PFSK-1 (cell line): ENCODE measurements around the gene STIP1.

Experiments
- FOXP2 ChIP-seq: optimal IDR thresholded peaks from 2 replicates; pipeline ENCODE3; 2011; ENCODE audit warnings: borderline replicate concordance, control low read depth, inconsistent platforms; ENCODE audit not compliant: insufficient read depth; ENCODE audit errors: extremely low read length, extremely low read depth
- POLR2AphosphoS5 ChIP-seq: IDR thresholded peaks from 2 replicates; pipeline ENCODE4 v1.6.1; 2012; ENCODE audit warnings: low read depth, mild to moderate bottlenecking, control low read depth, low read length, moderate library complexity
- SIN3A ChIP-seq: IDR thresholded peaks from 2 replicates; pipeline ENCODE4 v1.6.1; 2012; ENCODE audit warnings: mild to moderate bottlenecking, low read length, moderate library complexity, borderline replicate concordance; ENCODE audit not compliant: insufficient read depth
- TAF1 ChIP-seq: IDR thresholded peaks from 2 replicates; pipeline ENCODE4 v1.6.1; 2012; ENCODE audit warnings: low read length, control low read depth, borderline replicate concordance; ENCODE audit not compliant: insufficient read depth
- TF ChIP-seq, protein P1 (sequence below), 2 experiments: IDR thresholded peaks; 2 replicates each; pipeline versions ENCODE4 v1.6.1 to v1.8.0; 2011 to 2012; ENCODE audit warnings: low read depth in 2 of 2, low read length in 2 of 2, control low read depth in 1 of 2, inconsistent platforms in 1 of 2, mild to moderate bottlenecking in 1 of 2, moderate library complexity in 1 of 2; ENCODE audit not compliant: insufficient read depth in 1 of 2

Gene STIP1

DNA sequence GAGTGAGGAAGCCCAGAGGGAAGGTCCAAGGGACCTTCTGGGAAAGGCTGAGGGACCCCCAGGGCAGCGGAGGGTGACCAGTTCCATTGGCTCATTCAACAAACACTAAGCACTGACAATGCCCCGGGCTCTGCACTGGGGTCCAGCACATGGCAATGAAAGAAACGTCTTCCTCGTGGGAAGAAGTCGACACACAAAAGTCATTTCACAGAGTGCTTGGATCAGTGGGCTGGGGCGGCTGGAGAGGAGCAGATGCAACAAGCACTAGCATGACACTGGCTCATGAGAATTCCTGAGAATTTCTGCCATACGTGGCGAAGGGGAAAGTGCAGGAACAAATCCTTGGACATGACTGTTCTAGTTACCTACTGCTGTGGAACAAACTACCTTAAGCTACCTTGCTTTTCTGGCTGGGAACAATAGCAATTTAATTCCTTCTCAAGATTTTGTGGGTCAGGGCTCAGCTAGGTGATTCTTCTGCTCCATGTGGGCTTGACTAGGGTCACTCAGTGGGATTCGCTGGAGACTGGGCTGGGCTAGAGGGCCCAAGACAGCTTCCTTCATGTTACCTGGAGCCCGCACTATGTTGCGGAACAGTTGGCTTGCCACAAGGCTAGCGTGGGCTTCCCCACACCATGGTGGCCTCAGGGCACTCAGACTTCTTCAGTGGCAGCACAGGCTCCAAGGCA lies 6.9 kb upstream of the STIP1 start:
- 0 out of 2 replicates have a peak, but pooled peaks have one; percentile 3 for TF ChIP-seq POLR2AphosphoS5
- TF ChIP-seq SIN3A, result no peak

DNA sequence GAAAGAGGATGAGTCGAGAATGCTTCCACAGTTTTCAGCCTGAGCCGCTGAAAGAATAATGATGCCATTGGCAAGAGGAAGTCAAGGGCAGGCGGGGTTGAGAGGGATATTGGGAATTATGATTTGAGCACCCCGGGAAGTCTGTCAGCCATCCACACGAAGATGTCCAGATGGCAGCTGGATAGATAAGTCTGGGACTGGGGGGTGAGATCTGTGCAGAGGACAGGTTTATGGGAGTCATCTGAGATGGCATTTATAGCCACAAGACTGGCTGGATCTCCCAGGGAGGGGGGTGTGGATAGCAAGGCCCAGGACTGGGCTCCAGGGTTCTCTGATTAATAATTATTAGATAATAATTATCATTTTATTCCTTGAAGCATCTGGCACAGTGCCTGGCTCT lies 5.1 kb upstream of the STIP1 start:
- no peak for TF ChIP-seq SIN3A
- TF ChIP-seq, protein P1, sequence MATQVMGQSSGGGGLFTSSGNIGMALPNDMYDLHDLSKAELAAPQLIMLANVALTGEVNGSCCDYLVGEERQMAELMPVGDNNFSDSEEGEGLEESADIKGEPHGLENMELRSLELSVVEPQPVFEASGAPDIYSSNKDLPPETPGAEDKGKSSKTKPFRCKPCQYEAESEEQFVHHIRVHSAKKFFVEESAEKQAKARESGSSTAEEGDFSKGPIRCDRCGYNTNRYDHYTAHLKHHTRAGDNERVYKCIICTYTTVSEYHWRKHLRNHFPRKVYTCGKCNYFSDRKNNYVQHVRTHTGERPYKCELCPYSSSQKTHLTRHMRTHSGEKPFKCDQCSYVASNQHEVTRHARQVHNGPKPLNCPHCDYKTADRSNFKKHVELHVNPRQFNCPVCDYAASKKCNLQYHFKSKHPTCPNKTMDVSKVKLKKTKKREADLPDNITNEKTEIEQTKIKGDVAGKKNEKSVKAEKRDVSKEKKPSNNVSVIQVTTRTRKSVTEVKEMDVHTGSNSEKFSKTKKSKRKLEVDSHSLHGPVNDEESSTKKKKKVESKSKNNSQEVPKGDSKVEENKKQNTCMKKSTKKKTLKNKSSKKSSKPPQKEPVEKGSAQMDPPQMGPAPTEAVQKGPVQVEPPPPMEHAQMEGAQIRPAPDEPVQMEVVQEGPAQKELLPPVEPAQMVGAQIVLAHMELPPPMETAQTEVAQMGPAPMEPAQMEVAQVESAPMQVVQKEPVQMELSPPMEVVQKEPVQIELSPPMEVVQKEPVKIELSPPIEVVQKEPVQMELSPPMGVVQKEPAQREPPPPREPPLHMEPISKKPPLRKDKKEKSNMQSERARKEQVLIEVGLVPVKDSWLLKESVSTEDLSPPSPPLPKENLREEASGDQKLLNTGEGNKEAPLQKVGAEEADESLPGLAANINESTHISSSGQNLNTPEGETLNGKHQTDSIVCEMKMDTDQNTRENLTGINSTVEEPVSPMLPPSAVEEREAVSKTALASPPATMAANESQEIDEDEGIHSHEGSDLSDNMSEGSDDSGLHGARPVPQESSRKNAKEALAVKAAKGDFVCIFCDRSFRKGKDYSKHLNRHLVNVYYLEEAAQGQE (IDR thresholded peaks at IDR 0.05; ENCODE audit: insufficient read depth in 1 of 2, low read depth in 2 of 2, low read length in 2 of 2), result no peak
- TF ChIP-seq TAF1, result no peak
- no peak for TF ChIP-seq FOXP2
- TF ChIP-seq POLR2AphosphoS5, result no peak

DNA sequence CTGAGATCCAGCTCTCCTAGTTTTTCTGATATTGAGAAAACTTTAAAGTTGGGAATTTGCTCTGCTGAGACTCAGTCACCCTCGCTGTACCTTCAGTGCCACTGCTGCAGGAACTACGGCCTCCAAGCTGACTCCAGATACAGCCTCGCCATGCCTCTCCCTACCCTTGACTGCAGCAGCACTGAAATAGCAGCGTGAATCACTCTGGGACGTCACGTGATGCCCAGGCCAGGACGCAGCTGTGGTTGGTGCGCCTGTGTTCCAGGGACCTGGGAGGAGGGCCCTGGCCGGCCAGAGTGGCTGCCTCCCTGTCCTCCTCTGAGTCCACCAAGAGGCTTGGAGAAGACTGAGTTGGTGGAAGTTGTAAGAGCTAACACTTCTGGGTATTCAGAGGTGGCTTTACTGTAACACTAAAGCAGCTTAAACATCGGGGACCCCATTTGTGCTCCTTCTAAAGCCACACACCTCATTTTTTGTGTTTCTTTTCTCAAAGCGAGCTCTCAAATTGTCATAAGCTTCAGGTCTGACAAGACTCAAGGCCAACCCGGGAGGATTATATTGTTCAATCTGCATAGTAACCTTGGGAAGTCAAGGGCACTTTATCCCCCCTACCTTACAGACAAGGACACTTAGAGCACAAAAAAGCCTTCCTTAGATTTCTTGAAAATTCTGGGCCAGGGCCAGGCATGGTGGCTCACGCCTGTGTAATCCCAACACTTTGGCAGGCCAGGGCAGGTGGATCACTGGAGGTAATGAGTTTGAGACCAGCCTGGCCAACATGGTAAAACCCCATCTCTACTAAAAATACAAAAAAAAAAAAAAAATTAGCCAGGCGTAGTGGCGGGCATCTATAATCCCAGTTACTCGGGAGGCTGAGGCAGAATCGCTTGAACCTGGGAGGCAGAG lies 4.2 kb upstream of the STIP1 start:
- TF ChIP-seq POLR2AphosphoS5 (peak; percentile 96), FOXP2 (peak; percentile 96), SIN3A (no peak), TAF1 (peak; percentile 95)

DNA sequence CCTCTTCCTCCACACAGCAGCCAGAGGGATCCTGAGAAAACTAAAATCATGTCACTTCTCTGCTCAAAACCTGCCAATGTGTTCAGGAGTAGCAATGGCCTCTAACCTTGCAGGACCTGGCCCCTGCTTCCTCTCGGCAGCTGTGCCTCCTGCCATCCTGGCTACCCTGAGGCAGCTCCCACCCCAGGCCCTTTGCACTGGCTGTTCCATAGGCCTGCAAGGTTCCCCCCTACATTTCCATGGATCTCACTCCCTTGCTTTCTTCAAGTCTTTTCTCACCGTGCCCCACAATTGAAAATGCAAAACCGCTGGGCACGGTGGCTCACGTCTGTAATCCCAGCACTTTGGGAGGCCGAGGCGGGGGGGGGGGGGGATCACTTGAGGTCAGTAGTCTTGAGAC lies 2.1 kb upstream of the STIP1 start:
- TF ChIP-seq, protein P1 (IDR thresholded peaks at IDR 0.05; ENCODE audit: insufficient read depth in 1 of 2, low read depth in 2 of 2, low read length in 2 of 2), result no peak
- TF ChIP-seq SIN3A (no peak), TAF1 (no peak), FOXP2 (no peak), POLR2AphosphoS5 (no peak)

DNA sequence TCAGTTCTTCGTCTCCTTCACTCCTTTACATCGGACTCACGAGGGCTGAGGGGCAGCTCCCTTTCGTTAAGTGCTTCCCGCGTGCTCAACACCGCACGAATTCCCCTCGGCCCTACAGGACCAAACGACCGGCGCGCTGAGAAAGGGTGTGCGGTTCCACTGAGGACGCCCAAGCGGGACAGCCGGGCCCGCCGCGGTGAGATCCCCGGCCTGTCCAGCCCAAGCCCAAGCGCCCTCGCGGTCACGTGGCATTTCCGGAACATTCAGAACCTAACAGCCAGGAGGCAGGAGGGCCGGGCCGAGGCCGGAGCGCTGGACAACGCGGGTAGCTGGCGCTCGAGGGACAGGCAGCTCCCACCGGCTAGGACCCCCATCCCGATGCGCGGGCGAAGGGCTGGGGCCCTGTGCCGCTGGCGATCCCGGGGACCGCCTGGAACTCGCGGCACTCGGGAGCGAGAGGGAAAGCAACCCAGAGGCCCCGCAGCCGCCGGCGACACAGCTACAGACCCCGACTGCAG lies 737 bp upstream of the STIP1 start:
- TF ChIP-seq POLR2AphosphoS5, result peak; percentile 95
- no peak for TF ChIP-seq FOXP2
- TF ChIP-seq, protein P1 (IDR thresholded peaks at IDR 0.05; ENCODE audit: insufficient read depth in 1 of 2, low read depth in 2 of 2, low read length in 2 of 2), result peak in 1 of 2 experiments; percentile 52; a peak in 1 of 4 replicates
- TF ChIP-seq SIN3A, result 0 out of 2 replicates have a peak, but pooled peaks have one; percentile 8
- TF ChIP-seq TAF1, result peak; percentile 94
